SU-DHL-6 (cell line): Measurements from ENCODE around the gene SYTL3.

Source experiments
- EZH2phosphoT487 ChIP-seq: fragments of 200-600 bp; sonication (generic), shearing (Covaris generic); conservative IDR thresholded peaks from 2 replicates; pipeline ENCODE4 v1.6.1; 2018; ENCODE audit warnings: mild to moderate bottlenecking, antibody characterized with exemption, low read length, moderate library complexity, mixed read lengths
- TF ChIP-seq, protein P1 (sequence below): fragments of 200-600 bp; sonication (generic); IDR thresholded peaks from one replicate; pipeline ENCODE4 v1.5.1; 2017; ENCODE audit warnings: antibody characterized with exemption, mild to moderate bottlenecking, low read length, moderate library complexity; ENCODE audit not compliant: insufficient read depth, poor library complexity, severe bottlenecking

DNA sequence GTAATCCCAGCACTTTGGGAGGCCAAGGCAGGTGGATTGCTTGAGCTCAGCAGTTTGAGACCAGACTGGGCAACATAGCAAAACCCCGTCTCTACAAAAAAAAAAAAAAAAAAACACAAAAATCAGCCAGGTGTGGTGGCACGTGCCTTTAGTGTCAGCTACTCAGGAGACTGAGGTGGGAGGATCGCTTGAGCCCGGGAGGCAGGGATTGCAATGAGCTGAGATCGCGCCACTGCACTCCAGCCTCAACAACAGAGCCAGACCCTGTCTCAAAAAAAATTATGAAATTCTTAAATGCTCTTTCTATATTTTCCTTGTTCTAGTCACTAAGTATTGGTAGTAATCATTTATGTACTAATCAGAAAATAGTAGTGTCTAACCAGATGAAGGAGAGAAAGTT lies 30.6 kb downstream of the SYTL3 start:
- TF ChIP-seq, protein P1, sequence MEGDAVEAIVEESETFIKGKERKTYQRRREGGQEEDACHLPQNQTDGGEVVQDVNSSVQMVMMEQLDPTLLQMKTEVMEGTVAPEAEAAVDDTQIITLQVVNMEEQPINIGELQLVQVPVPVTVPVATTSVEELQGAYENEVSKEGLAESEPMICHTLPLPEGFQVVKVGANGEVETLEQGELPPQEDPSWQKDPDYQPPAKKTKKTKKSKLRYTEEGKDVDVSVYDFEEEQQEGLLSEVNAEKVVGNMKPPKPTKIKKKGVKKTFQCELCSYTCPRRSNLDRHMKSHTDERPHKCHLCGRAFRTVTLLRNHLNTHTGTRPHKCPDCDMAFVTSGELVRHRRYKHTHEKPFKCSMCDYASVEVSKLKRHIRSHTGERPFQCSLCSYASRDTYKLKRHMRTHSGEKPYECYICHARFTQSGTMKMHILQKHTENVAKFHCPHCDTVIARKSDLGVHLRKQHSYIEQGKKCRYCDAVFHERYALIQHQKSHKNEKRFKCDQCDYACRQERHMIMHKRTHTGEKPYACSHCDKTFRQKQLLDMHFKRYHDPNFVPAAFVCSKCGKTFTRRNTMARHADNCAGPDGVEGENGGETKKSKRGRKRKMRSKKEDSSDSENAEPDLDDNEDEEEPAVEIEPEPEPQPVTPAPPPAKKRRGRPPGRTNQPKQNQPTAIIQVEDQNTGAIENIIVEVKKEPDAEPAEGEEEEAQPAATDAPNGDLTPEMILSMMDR: no peak
- TF ChIP-seq EZH2phosphoT487: no peak
